MCF 10A (cell line): ENCODE data around the gene SDK2. TPM values are rescaled to one million over a fixed set of nuclear protein-coding genes. Genes with fewer than 3 reads are reported as not detected.

Source experiments
- BruUV-seq: library from RNA; stranded (reverse); fragments of 400-500 nt; replicated peaks from 2 replicates; lab custom pipeline; 2021; lab: Mats Ljungman, UMichigan
- CTCF ChIA-PET: fragments of 300-600 bp; sonication (Branson Sonifier 250); formaldehyde crosslinking; extraction: SDS; loops from one replicate; lab custom pipeline; 2021; ENCODE audit warnings: antibody characterized with exemption, inconsistent platforms; lab: Yijun Ruan, JAX
- POLR2A ChIA-PET: fragments of 300-600, 350-650 bp; sonication (Branson Sonifier 250); formaldehyde crosslinking; extraction: SDS; loops from one replicate; lab custom pipeline; 2020; ENCODE audit warnings: antibody characterized with exemption, inconsistent platforms; lab: Yijun Ruan, JAX
- DNase-seq: peaks from one replicate; pipeline ENCODE4 v3.0.0-alpha.2; 2018; ENCODE audit not compliant: unreplicated experiment
- H3K27ac Mint-ChIP-seq: one replicate; pipeline ENCODE4 v1.8.0; 2022; ENCODE audit warnings: mild to moderate bottlenecking, low read depth, mixed read lengths; ENCODE audit not compliant: unreplicated experiment
- H3K27me3 Mint-ChIP-seq: one replicate; pipeline ENCODE4 v1.8.0; 2022; ENCODE audit warnings: mixed read lengths; ENCODE audit not compliant: insufficient read depth, unreplicated experiment
- H3K36me3 Mint-ChIP-seq: one replicate; pipeline ENCODE4 v1.8.0; 2022; ENCODE audit warnings: mild to moderate bottlenecking, moderate library complexity, mixed read lengths; ENCODE audit not compliant: insufficient read depth, unreplicated experiment
- H3K4me1 Mint-ChIP-seq: one replicate; pipeline ENCODE4 v1.8.0; 2022; ENCODE audit warnings: mixed read lengths; ENCODE audit not compliant: insufficient read depth, unreplicated experiment
- H3K4me3 Mint-ChIP-seq: one replicate; pipeline ENCODE4 v1.8.0; 2022; ENCODE audit warnings: mild to moderate bottlenecking, moderate library complexity, mixed read lengths; ENCODE audit not compliant: unreplicated experiment
- H3K9me3 Mint-ChIP-seq: one replicate; pipeline ENCODE4 v1.8.0; 2022; ENCODE audit warnings: mixed read lengths; ENCODE audit not compliant: unreplicated experiment
- intact Hi-C: fragments of 100-400 bp; cut with micrococcal nuclease; formaldehyde crosslinking; loops from 2 replicates; pipeline ENCODE4 v1.14.1; 2022
- total RNA-seq: library from RNA; stranded (reverse); gene quantifications from 2 replicates; pipeline ENCODE4 v1.2.3, GENCODE V29; 2022
- TF ChIP-seq, protein P1 (sequence below): fragments of 200-600 bp; IDR thresholded peaks from one replicate; pipeline ENCODE4 v1.8.0; 2022; ENCODE audit warnings: antibody characterized with exemption, mild to moderate bottlenecking; ENCODE audit not compliant: unreplicated experiment

Gene SDK2
- total RNA-seq, 1 experiment from 2014 or later = not detected

DNA sequence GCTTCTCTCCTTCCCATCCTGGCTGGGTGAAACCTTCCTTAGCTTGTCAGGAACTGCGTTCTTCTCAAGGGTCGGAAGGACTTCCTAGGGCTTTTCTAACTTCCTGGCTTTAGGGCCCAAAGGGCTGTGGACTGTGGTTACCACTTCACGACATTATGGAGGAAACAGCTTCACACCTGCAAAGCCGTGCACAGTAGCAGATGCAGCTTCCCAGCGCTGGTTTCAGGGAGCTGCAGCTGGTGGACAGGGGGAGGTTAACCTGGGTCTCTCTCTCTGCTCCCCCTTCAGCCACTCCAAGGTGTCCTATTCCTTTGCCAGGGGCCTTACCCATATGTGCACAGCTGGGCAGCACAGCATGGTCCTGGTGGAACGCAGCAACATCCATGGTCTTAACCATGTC, 176.6 kb downstream of the SDK2 start:
- DNase-seq = no peak
- CTCF ChIA-PET = no interaction called here
- TF ChIP-seq, protein P1, sequence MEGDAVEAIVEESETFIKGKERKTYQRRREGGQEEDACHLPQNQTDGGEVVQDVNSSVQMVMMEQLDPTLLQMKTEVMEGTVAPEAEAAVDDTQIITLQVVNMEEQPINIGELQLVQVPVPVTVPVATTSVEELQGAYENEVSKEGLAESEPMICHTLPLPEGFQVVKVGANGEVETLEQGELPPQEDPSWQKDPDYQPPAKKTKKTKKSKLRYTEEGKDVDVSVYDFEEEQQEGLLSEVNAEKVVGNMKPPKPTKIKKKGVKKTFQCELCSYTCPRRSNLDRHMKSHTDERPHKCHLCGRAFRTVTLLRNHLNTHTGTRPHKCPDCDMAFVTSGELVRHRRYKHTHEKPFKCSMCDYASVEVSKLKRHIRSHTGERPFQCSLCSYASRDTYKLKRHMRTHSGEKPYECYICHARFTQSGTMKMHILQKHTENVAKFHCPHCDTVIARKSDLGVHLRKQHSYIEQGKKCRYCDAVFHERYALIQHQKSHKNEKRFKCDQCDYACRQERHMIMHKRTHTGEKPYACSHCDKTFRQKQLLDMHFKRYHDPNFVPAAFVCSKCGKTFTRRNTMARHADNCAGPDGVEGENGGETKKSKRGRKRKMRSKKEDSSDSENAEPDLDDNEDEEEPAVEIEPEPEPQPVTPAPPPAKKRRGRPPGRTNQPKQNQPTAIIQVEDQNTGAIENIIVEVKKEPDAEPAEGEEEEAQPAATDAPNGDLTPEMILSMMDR = no peak
- Mint-ChIP-seq H3K27me3 (peaks cover 26% of the 10 kb centered on the region), H3K4me3 (no peak overlapping the region), H3K36me3 (no peaks in the 10 kb centered on the region), H3K4me1 (no peaks in the 10 kb centered on the region), H3K27ac (no peak overlapping the region), H3K9me3 (no peaks in the 10 kb centered on the region)
- intact Hi-C loops = no loop called here
- POLR2A ChIA-PET = no interaction called here
- no TSS peak for BruUV-seq

GRCh38 chr17:73466704-73467433, 177.4 kb downstream of the SDK2 start:
- CTCF ChIA-PET = no interaction called here
- intact Hi-C loops = no loop called here

GRCh38 chr17:73465953-73466230, 178.4 kb downstream of the SDK2 start:
- intact Hi-C loops = no loop called here
- H3K36me3 Mint-ChIP-seq = no peaks in the 10 kb centered on the region
- CTCF ChIA-PET = no interaction called here
- POLR2A ChIA-PET = no interaction called here
- DNase-seq = no peak
- H3K27ac Mint-ChIP-seq = no peak overlapping the region
- BruUV-seq = no TSS peak
- no peaks in the 10 kb centered on the region for H3K9me3 Mint-ChIP-seq
- no peaks in the 10 kb centered on the region for H3K4me1 Mint-ChIP-seq
- TF ChIP-seq, protein P1 = no peak
- no peak overlapping the region for H3K4me3 Mint-ChIP-seq
- H3K27me3 Mint-ChIP-seq = peaks cover 26% of the 10 kb centered on the region

More at GRCh38 chr17:73466704-73467433, 177.4 kb downstream of the SDK2 start:
- TF ChIP-seq, protein P1 = no peak
- Mint-ChIP-seq H3K27me3 (peaks cover 26% of the 10 kb centered on the region), H3K9me3 (no peaks in the 10 kb centered on the region), H3K27ac (no peak overlapping the region), H3K4me1 (no peaks in the 10 kb centered on the region), H3K36me3 (no peaks in the 10 kb centered on the region), H3K4me3 (no peak overlapping the region)
- BruUV-seq = no TSS peak
- no peak for DNase-seq
- POLR2A ChIA-PET = no interaction called here

GRCh38 chr17:73465130-73465952, 178.9 kb downstream of the SDK2 start:
- ChIA-PET POLR2A (interaction anchor here (0.7 kb wide), 1 partner anchor 20 kb away, joined by 3 read pairs; no protein-coding TSS in a partner anchor), CTCF (no interaction called here)
- no peak overlapping the region for H3K4me3 Mint-ChIP-seq
- BruUV-seq = no TSS peak
- H3K4me1 Mint-ChIP-seq = no peaks in the 10 kb centered on the region
- intact Hi-C loops = no loop called here
- no peaks in the 10 kb centered on the region for H3K36me3 Mint-ChIP-seq
- peaks cover 26% of the 10 kb centered on the region for H3K27me3 Mint-ChIP-seq
- DNase-seq = no peak
- H3K27ac Mint-ChIP-seq = no peak overlapping the region
- TF ChIP-seq, protein P1 = no peak
- H3K9me3 Mint-ChIP-seq = no peaks in the 10 kb centered on the region
